Measurements from ENCODE around the gene AJM1.
A peak's percentile ranks its signal among the peaks of the same experiment; 100 is the strongest.
"Not testable (repeated sequence)": the region's sequence is repeated elsewhere in the genome, so short reads cannot be mapped to it uniquely, and the experiment has no call there.

Gene AJM1

GRCh38 chr9:136880651-136881050 is 38.4 kb downstream of the AJM1 start:
- no peak for DNase-seq (ENCODE audit: low read depth in 2 of 2)

GRCh38 chr9:136881691-136882108 is 39.4 kb downstream of the AJM1 start:
- no peak for DNase-seq (ENCODE audit: low read depth in 2 of 2)

GRCh38 chr9:136882109-136882946 is 40.0 kb downstream of the AJM1 start:
- DNase-seq (ENCODE audit: low read depth in 2 of 2), result no peak

DNA sequence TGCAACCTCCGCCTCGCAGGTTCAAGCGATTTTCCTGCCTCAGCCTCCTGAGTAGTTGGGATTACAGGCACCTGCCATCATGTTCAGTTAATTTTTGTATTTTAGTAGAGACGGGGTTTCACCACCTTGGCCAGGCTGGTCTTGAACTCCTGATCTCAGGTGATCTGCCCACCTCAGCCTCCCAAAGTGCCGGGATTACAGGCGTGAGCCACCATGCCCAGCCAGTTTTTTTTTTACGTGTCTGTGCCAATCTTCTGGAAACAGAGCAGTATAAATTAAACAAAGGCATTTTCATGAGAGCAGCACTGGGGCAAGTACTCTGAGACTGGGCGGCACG is 40.6 kb downstream of the AJM1 start:
- DNase-seq (ENCODE audit: low read depth in 2 of 2), result not testable (repeated sequence)

DNA sequence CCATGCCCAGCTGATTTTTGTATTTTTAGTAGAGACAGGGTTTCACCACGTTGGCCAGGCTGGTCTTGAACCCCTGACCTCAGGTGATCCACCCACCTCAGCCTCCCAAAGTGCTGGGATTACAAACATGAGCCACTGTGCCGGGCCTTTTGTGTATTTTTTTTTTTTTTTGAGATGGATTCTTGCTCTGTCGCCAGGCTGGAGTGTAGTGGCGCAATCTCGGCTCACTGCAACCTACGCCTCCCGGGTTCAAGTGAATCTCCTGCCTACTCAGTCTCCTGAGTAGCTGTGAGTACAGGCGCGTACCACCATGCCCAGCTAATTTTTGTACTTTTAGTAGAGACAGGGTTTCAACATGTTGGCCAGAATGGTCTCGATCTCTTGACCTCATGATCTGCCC is 41.4 kb downstream of the AJM1 start:
- not testable (repeated sequence) for DNase-seq (ENCODE audit: low read depth in 2 of 2)

GRCh38 chr9:136885950-136886578 is 43.8 kb downstream of the AJM1 start, which contains the start of gene TRAF2:
Gene TRAF2, plus strand, starts transcription at chr9:136886516. Its CDS starts 12,225 bp downstream, at chr9:136898741.
- peak; percentile 98 for DNase-seq (ENCODE audit: low read depth in 2 of 2)

DNA sequence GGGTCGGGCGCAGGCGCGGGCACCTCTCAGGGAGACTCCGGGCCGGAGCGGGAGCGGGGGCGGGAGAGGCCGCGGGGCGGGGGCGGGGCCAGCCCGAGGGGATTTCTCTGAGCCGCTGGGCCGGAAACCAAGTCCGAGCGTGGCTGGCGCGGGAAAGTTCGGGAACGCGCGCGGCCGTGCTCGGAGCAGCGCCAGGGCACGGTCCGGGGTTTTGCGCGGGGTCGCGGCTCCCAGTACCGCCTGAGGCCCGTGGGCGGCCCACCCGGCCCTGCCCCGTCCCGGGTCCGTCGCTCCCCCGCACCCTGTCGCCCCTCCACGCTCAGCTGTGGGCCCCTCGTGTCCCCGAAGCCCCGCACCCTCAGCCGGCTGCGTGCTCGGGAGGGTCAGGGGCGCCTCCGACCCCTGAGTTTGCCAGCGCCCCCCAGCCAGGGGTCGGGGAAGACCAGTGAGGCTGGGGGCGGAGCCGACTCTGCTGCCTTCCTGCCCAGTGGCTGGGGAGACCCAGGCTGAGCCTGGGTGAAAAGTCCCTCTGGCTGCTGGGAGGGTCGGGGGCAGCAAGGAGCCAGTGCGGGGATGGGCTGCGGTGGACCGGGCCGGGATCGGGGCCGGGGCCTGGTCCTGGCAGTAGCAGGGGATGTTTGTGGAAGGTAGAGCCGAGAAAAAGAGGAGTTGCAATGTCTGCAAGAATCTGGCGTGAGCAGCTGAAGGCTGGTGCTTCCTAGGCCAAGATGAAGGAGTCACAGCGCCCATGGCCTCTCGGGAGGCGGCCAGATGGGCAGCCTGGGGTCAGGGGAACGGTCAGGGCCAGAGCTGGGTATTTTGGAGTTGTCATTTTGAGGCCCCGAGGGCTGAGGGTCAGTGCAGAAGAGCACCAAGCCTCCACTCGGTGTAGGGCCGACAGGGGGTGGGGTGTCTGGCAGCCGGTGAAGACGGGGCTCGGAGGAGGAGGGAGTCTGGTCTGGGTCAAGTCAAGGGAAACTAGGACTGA is 44.6 kb downstream of the AJM1 start:
- DNase-seq (ENCODE audit: low read depth in 2 of 2), result no peak

DNA sequence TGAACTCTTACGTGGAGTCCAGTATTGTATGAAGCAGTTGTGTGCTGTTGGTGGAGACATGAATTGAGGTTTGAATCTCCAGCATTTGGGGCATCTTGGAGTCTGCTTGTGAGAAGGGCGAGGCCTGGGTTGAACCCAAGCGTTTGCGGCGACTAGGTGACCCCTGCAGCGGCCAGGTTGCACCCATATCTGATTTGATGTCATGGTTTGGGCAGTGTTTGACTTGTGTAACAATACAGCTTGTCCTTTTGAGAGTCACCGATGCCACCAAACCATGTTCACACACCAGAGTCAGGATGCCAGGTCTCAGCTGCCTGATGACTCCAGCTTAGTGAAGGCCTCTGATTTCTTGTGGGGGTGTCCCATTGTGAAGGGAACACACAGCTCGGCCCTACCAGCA is 46.2 kb downstream of the AJM1 start:
- DNase-seq (ENCODE audit: low read depth in 2 of 2), result no peak

- no peak for DNase-seq (ENCODE audit: low read depth in 2 of 2)
Observed at GRCh38 chr9:136889858-136890257, 47.6 kb downstream of the AJM1 start.

DNA sequence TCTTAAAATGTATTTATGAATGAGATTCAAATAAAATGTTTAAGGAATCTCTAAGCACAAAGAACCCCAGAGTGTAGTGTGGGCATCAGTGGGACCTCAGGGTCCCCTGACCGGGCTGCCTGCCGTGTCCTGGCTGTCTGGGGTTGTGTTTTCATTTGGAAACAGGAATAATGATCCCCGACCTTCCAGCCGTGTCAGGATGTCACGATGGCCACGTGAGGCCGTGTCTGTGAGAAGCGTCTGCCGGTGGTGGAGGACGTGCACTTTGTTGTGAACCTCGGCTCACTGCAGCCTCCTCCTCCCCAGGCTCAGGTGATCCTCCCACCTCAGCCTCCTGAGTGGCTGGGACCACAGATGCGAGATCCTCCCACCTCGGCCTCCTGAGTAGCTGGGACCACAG is 48.4 kb downstream of the AJM1 start:
- DNase-seq (ENCODE audit: low read depth in 2 of 2), result no peak

Measured in fibroblast of skin of left biceps (primary cell).